Small intestine (tissue), 7 donors: Measurements from ENCODE around the gene CHEK1. TPM values are rescaled to one million over a fixed set of nuclear protein-coding genes. Genes with fewer than 3 reads are reported as not detected.

ENCODE experiments used
- DNase-seq, 2 donors: peaks; one replicate each; pipeline versions ENCODE4 v3.0.0 to v3.0.0-alpha.2; 2013
- FAIRE-seq: peaks from 2 replicates; lab custom pipeline; 2012; peaks lifted over from hg19 to GRCh38; lab: Jason Lieb, UNC
- H3K27ac ChIP-seq, 3 donors: one replicate each; pipeline ENCODE4 v1.5.1; 2013; ENCODE audit warnings: low read length in 2 of 3, mild to moderate bottlenecking in 2 of 3, control low read depth in 1 of 3, inconsistent platforms in 1 of 3, low read depth in 1 of 3, moderate library complexity in 1 of 3
- H3K27me3 ChIP-seq, 3 donors: one replicate each; pipeline ENCODE4 v1.6.1; 2013; ENCODE audit warnings: low read length in 3 of 3, inconsistent platforms in 1 of 3; ENCODE audit not compliant: control insufficient read depth in 3 of 3, insufficient read depth in 3 of 3
- H3K36me3 ChIP-seq, 3 donors: one replicate each; pipeline ENCODE4 v1.6.1; 2013; ENCODE audit warnings: low read length in 3 of 3, inconsistent platforms in 1 of 3, low read depth in 1 of 3, mild to moderate bottlenecking in 1 of 3, moderate library complexity in 1 of 3; ENCODE audit not compliant: control insufficient read depth in 3 of 3, insufficient read depth in 2 of 3
- H3K4me1 ChIP-seq, 3 donors: one replicate each; pipeline ENCODE4 v1.6.1; 2013; ENCODE audit warnings: low read length in 2 of 3, inconsistent platforms in 1 of 3, low read depth in 1 of 3, mild to moderate bottlenecking in 1 of 3, moderate library complexity in 1 of 3; ENCODE audit not compliant: control insufficient read depth in 3 of 3, insufficient read depth in 2 of 3
- H3K4me3 ChIP-seq, 3 donors: one replicate each; pipeline ENCODE4 v1.5.1; 2013; ENCODE audit warnings: low read length in 3 of 3, control low read depth in 1 of 3, inconsistent platforms in 1 of 3, low read depth in 1 of 3, mild to moderate bottlenecking in 1 of 3, moderate library complexity in 1 of 3
- H3K9me3 ChIP-seq, 2 donors: one replicate each; pipeline ENCODE4 v1.6.1; 2013; ENCODE audit warnings: low read depth in 1 of 2, low read length in 1 of 2; ENCODE audit not compliant: control insufficient read depth in 2 of 2, insufficient read depth in 1 of 2
- WGBS, 3 donors: extraction: QIAGEN DNeasy Blood & Tissue Kit; methylation state at CpG; one replicate each; pipeline ENCODE4 v1.1.7; 2013; 5-methylcytosine and 5-hydroxymethylcytosine counted together
- polyA plus RNA-seq, 4 donors: library from polyadenylated mRNA; stranded (reverse) in 3 of 4; unstranded in 1 of 4; fragments of 200-250 nt in 3 of 4; fragments of 120-200 nt in 1 of 4; gene quantifications; one replicate each; pipeline versions ENCODE4 v1.2.1 to v1.2.3, GENCODE V29; 2013
- donor health status: healthy with polysubstance abuse.
- donor health status: control.
- donor health status: control.
- donor health status: Bipolar disorder and iron deficiency.
- donor health status: healthy.

Gene CHEK1
- polyA plus RNA-seq, 4 donors = 2.7 to 22.6 (median 12.7) TPM

DNA sequence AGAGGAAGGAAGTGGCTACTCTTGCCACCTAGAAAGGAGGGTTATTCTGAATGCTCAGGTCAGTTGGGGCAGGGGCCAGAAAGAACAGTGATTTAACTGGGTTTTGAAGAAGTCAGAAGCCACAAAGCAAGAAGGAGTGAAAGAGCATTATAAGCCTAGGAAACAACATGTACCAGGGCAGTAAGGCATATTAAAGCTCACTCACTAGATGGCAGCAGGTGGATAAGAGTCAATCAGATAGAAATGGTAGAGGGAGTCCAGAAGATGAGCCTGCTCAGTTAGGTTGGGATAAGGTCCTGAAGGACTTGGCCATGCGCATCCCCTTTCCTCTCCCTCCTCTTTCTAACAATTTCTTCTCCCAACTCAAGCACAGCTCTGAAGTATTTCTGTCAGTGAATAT, 99.2 kb downstream of the CHEK1 start:
- no peak overlapping the region for H3K4me3 ChIP-seq
- no peaks in the 10 kb centered on the region for H3K36me3 ChIP-seq
- no peak for FAIRE-seq
- H3K27ac ChIP-seq = no peak overlapping the region
- H3K27me3 ChIP-seq = no peaks in the 10 kb centered on the region
- H3K9me3 ChIP-seq = no peaks in the 10 kb centered on the region
- WGBS, 3 donors = 76 to 100% (median 85%) methylated on average over 1 of the region's 1 CpG
- no peak for DNase-seq
- no peaks in the 10 kb centered on the region for H3K4me1 ChIP-seq

Other genes starting within 250 kb of the CHEK1 start
- 10 to 100 TPM in 1 of 4 donors, 1 to 10 TPM in 2, under 1 TPM in 1; 0.89 to 16.0 (median 5.2) TPM for gene FEZ1, start 128.9 kb upstream of the CHEK1 start, polyA plus RNA-seq
- 10 to 100 TPM; 39.4 to 91.5 (median 63.2) TPM for gene EI24, start 55.7 kb upstream of the CHEK1 start, polyA plus RNA-seq
- 100 to 1,000 TPM in 1 of 4 donors, 10 to 100 TPM in 3; 16.5 to 195 (median 48.2) TPM for gene STT3A, start 32.3 kb upstream of the CHEK1 start, polyA plus RNA-seq
- gene ACRV1, start 55.7 kb downstream of the CHEK1 start, polyA plus RNA-seq = under 1 TPM in 2 of 4 donors, not detected in 2; 0.07 to 0.19 TPM
- not detected for gene PATE1, start 121.1 kb downstream of the CHEK1 start, polyA plus RNA-seq
- gene PATE2, start 153.7 kb downstream of the CHEK1 start, polyA plus RNA-seq = not detected
- not detected for gene PATE3, start 163.0 kb downstream of the CHEK1 start, polyA plus RNA-seq
- gene PATE4, start 208.2 kb downstream of the CHEK1 start, polyA plus RNA-seq = under 1 TPM in 1 of 4 donors, not detected in 3; 0.03 TPM